Brain microvascular endothelial cell (primary cell): ENCODE data around the gene POLR3F.

Experiments
- DNase-seq: peaks from one replicate; pipeline ENCODE4 v3.0.0-alpha.2; 2020
- H3K27ac ChIP-seq: fragments of 250-450 bp; sonication (Bioruptor Pico); 2 replicates; pipeline ENCODE4 v1.5.1; 2020; ENCODE audit warnings: mild to moderate bottlenecking, moderate library complexity
- H3K27me3 ChIP-seq: fragments of 250-450 bp; sonication (Bioruptor Pico); replicated peaks from 2 replicates; pipeline ENCODE4 v1.5.1; 2020; ENCODE audit warnings: mild to moderate bottlenecking
- H3K36me3 ChIP-seq: fragments of 250-450 bp; sonication (Bioruptor Pico); replicated peaks from 2 replicates; pipeline ENCODE4 v1.5.1; 2020; ENCODE audit warnings: mild to moderate bottlenecking
- H3K4me3 ChIP-seq: 2 replicates; pipeline ENCODE4 v1.5.1; 2011; ENCODE audit warnings: low read depth, mild to moderate bottlenecking, control low read depth, low read length, moderate library complexity
- in situ Hi-C: cut with HindIII; loops from 2 replicates; pipeline ENCODE4 v1.10.0; 2017; ENCODE audit warnings: low sequenced_read_pairs, low pct_ligation_motif_present
- TF ChIP-seq, protein P1 (sequence below): IDR thresholded peaks from 2 replicates; pipeline ENCODE4 v1.5.1; 2011; ENCODE audit warnings: low read depth, mild to moderate bottlenecking, moderate library complexity, low read length, control low read depth, inconsistent platforms; ENCODE audit errors: missing control alignments

Gene POLR3F

DNA sequence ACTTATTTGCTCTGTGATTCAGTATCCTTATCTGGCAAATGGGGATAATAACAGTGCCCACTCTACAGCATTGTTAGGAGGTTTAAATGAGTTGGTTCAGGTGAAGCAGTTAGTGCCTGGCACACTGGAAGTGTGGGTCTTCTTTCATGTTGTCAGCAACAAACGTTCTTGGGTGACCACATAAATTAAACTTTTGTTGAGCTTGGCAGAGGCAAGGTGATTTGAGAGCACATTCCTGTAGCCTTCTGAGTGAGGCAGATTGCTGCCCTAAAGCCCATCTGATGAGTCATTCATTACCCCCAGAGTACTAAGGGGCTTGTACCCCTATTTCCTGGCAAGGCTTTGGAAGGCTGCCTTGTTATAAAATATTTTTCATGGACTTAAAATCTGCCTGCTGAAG, 66.3 kb downstream of the POLR3F start:
- TF ChIP-seq, protein P1, sequence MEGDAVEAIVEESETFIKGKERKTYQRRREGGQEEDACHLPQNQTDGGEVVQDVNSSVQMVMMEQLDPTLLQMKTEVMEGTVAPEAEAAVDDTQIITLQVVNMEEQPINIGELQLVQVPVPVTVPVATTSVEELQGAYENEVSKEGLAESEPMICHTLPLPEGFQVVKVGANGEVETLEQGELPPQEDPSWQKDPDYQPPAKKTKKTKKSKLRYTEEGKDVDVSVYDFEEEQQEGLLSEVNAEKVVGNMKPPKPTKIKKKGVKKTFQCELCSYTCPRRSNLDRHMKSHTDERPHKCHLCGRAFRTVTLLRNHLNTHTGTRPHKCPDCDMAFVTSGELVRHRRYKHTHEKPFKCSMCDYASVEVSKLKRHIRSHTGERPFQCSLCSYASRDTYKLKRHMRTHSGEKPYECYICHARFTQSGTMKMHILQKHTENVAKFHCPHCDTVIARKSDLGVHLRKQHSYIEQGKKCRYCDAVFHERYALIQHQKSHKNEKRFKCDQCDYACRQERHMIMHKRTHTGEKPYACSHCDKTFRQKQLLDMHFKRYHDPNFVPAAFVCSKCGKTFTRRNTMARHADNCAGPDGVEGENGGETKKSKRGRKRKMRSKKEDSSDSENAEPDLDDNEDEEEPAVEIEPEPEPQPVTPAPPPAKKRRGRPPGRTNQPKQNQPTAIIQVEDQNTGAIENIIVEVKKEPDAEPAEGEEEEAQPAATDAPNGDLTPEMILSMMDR: no peak
- H3K4me3 ChIP-seq: no peak overlapping the region
- DNase-seq: no peak
- no peaks in the 10 kb centered on the region for H3K27me3 ChIP-seq
- in situ Hi-C loops: no loop called here
- no peak overlapping the region for H3K27ac ChIP-seq
- peaks cover 66% of the 10 kb centered on the region for H3K36me3 ChIP-seq

DNA sequence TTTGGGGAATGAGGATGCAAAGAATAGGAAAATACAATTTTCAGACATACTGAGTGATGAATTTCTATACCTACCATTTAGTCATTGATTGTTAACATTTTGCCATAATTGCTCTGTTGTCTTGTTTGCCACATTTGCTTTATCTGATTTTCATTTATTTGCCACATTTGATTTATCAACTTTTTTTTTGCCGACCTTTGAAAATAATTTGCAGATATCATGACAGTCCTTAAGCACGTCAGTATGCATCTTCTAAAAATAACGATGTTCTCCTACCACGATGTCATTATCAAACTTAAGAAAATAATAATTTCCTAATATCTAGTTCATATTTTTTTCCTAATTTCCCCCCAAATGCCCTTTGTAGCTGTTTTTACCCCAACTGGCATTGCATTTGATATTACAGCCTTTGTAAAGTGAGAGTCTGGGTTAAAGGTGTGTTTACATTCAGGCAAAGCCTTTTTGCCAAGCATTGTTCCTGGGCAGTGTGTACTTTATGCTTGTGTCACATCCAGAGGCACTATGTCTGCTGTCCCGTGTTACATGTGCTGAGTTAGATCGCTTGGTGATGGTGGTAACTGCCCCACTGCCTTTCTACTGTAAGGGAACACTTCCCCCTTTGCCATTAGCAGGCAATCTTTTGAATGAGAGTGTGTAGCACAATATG, 66.9 kb downstream of the POLR3F start:
- no peak for DNase-seq
- no peaks in the 10 kb centered on the region for H3K27me3 ChIP-seq
- H3K36me3 ChIP-seq: peaks cover 60% of the 10 kb centered on the region
- TF ChIP-seq, protein P1: no peak
- H3K4me3 ChIP-seq: no peak overlapping the region
- no peak overlapping the region for H3K27ac ChIP-seq
- in situ Hi-C loops: no loop called here
